ENCODE measurements around the gene APOL6. TPM values are rescaled to one million over a fixed set of nuclear protein-coding genes. Genes with fewer than 3 reads are reported as not detected.
A peak's percentile ranks its signal among the peaks of the same experiment; 100 is the strongest.

APOL6 gene
- total RNA-seq, 1 donor = 51.8 TPM

DNA sequence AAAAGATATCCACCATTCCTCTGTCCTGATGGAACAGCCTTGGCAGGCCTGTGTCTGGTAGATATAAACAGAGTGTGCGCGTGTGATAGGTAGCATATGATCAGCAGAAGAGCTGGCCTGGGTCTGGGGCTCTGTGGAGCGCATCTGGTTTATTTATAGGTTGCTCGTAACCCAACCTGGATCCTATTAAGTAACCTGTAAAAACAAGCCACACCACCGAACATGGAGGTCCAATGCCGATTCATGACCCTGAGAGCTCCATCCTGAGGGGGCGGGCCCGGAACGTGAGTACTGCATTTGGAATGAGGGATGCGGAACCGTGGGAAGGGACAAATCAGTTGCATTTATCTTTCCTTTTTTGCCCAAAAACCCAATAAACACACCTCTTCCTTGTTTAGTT lies 37.5 kb downstream of the APOL6 start:
- H3K4me2 ChIP-seq (ENCODE audit: insufficient read depth, low read length) = peak overlapping the region; percentile 6
- peaks cover 8% of the 10 kb centered on the region for H3K4me1 ChIP-seq (ENCODE audit: insufficient read depth, low read length)
- H3K27ac ChIP-seq (ENCODE audit: low read depth, low read length) = no peak overlapping the region
- peak overlapping the region; percentile 43 for H2AFZ ChIP-seq (ENCODE audit: low read length)
- DNase-seq (ENCODE audit: insufficient read length, low spot score, missing footprints) = peak; percentile 79
- H3K36me3 ChIP-seq (ENCODE audit: insufficient read depth, low read length) = no peaks in the 10 kb centered on the region
- H3K9me3 ChIP-seq (ENCODE audit: low read depth, low read length) = no peaks in the 10 kb centered on the region
- H3K79me2 ChIP-seq (ENCODE audit: insufficient read depth, low read length) = no peaks in the 10 kb centered on the region
- H3K27me3 ChIP-seq (ENCODE audit: insufficient read depth, low read length) = no peaks in the 10 kb centered on the region
- no peaks in the 10 kb centered on the region for H4K20me1 ChIP-seq (ENCODE audit: insufficient read depth, low read length)
- H3K4me3 ChIP-seq (ENCODE audit: insufficient read depth, low read length) = no peak overlapping the region
- TF ChIP-seq, protein P1, sequence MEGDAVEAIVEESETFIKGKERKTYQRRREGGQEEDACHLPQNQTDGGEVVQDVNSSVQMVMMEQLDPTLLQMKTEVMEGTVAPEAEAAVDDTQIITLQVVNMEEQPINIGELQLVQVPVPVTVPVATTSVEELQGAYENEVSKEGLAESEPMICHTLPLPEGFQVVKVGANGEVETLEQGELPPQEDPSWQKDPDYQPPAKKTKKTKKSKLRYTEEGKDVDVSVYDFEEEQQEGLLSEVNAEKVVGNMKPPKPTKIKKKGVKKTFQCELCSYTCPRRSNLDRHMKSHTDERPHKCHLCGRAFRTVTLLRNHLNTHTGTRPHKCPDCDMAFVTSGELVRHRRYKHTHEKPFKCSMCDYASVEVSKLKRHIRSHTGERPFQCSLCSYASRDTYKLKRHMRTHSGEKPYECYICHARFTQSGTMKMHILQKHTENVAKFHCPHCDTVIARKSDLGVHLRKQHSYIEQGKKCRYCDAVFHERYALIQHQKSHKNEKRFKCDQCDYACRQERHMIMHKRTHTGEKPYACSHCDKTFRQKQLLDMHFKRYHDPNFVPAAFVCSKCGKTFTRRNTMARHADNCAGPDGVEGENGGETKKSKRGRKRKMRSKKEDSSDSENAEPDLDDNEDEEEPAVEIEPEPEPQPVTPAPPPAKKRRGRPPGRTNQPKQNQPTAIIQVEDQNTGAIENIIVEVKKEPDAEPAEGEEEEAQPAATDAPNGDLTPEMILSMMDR (IDR thresholded peaks at IDR 0.05; ENCODE audit: extremely low read depth, low read depth, low read length) = no peak

GRCh38 chr22:35686298-35686697 lies 38.1 kb downstream of the APOL6 start:
- Histone ChIP-seq H3K4me3 (ENCODE audit: insufficient read depth, low read length) (no peak overlapping the region), H3K27me3 (ENCODE audit: insufficient read depth, low read length) (no peaks in the 10 kb centered on the region)

DNA sequence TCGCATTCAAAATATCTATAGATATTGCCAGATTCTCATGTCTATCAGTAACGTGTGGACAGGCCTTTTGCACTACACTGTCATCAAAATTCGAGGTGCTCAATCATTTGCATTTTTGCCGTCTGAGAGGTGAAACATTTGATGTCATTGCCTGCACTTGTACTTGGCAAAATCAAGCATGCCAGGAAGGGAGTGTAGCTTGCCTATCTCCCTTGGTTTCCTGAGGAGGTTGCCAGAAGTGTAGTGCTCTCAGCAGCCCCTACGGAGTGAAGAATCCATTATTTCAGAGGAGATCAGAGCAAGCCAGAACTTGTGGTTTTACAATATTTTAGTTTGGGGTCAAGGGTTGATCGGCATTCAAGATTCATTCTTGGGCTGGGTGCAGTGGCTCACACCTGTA lies 39.2 kb downstream of the APOL6 start:
- H3K4me2 ChIP-seq (ENCODE audit: insufficient read depth, low read length) = no peak overlapping the region
- TF ChIP-seq, protein P1 (IDR thresholded peaks at IDR 0.05; ENCODE audit: extremely low read depth, low read depth, low read length) = no peak

More at GRCh38 chr22:35686298-35686697, 38.1 kb downstream of the APOL6 start:
- no peak overlapping the region for H2AFZ ChIP-seq (ENCODE audit: low read length)
- H3K4me1 ChIP-seq (ENCODE audit: insufficient read depth, low read length) = peaks cover 8% of the 10 kb centered on the region
- H3K27ac ChIP-seq (ENCODE audit: low read depth, low read length) = no peak overlapping the region
- no peaks in the 10 kb centered on the region for H3K79me2 ChIP-seq (ENCODE audit: insufficient read depth, low read length)
- no peaks in the 10 kb centered on the region for H3K36me3 ChIP-seq (ENCODE audit: insufficient read depth, low read length)
- DNase-seq (ENCODE audit: insufficient read length, low spot score, missing footprints) = no peak
- H3K4me2 ChIP-seq (ENCODE audit: insufficient read depth, low read length) = no peak overlapping the region
- TF ChIP-seq, protein P1 (IDR thresholded peaks at IDR 0.05; ENCODE audit: extremely low read depth, low read depth, low read length) = no peak
- H3K9me3 ChIP-seq (ENCODE audit: low read depth, low read length) = no peaks in the 10 kb centered on the region
- no peaks in the 10 kb centered on the region for H4K20me1 ChIP-seq (ENCODE audit: insufficient read depth, low read length)

GRCh38 chr22:35688913-35689675 lies 40.8 kb downstream of the APOL6 start:
- Histone ChIP-seq H3K27me3 (ENCODE audit: insufficient read depth, low read length) (no peaks in the 10 kb centered on the region), H3K79me2 (ENCODE audit: insufficient read depth, low read length) (no peaks in the 10 kb centered on the region), H3K4me2 (ENCODE audit: insufficient read depth, low read length) (no peak overlapping the region), H2AFZ (ENCODE audit: low read length) (no peak overlapping the region), H3K27ac (ENCODE audit: low read depth, low read length) (no peak overlapping the region), H3K9me3 (ENCODE audit: low read depth, low read length) (no peaks in the 10 kb centered on the region), H3K4me3 (ENCODE audit: insufficient read depth, low read length) (no peak overlapping the region), H3K36me3 (ENCODE audit: insufficient read depth, low read length) (no peaks in the 10 kb centered on the region), H3K4me1 (ENCODE audit: insufficient read depth, low read length) (peaks cover 8% of the 10 kb centered on the region), H4K20me1 (ENCODE audit: insufficient read depth, low read length) (no peaks in the 10 kb centered on the region)
- TF ChIP-seq, protein P1 (IDR thresholded peaks at IDR 0.05; ENCODE audit: extremely low read depth, low read depth, low read length) = no peak
- no peak for DNase-seq (ENCODE audit: insufficient read length, low spot score, missing footprints)

More for the DNA sequence above, 39.2 kb downstream of the APOL6 start:
- Histone ChIP-seq H3K36me3 (ENCODE audit: insufficient read depth, low read length) (no peaks in the 10 kb centered on the region), H3K4me1 (ENCODE audit: insufficient read depth, low read length) (peaks cover 8% of the 10 kb centered on the region), H3K79me2 (ENCODE audit: insufficient read depth, low read length) (no peaks in the 10 kb centered on the region), H4K20me1 (ENCODE audit: insufficient read depth, low read length) (no peaks in the 10 kb centered on the region), H3K27ac (ENCODE audit: low read depth, low read length) (no peak overlapping the region), H3K9me3 (ENCODE audit: low read depth, low read length) (no peaks in the 10 kb centered on the region), H3K27me3 (ENCODE audit: insufficient read depth, low read length) (no peaks in the 10 kb centered on the region), H3K4me3 (ENCODE audit: insufficient read depth, low read length) (no peak overlapping the region), H2AFZ (ENCODE audit: low read length) (no peak overlapping the region)
- DNase-seq (ENCODE audit: insufficient read length, low spot score, missing footprints) = no peak
